HL-60/S4 (cell line): ENCODE measurements around the gene BBS7.

Source experiments
- in situ Hi-C: fragments of 300-500 bp; cut with MboI; formaldehyde crosslinking; loops from 2 replicates; pipeline ENCODE4 v1.14.3; 2022; ENCODE audit warnings: low sequenced_read_pairs

BBS7 gene, protein sequence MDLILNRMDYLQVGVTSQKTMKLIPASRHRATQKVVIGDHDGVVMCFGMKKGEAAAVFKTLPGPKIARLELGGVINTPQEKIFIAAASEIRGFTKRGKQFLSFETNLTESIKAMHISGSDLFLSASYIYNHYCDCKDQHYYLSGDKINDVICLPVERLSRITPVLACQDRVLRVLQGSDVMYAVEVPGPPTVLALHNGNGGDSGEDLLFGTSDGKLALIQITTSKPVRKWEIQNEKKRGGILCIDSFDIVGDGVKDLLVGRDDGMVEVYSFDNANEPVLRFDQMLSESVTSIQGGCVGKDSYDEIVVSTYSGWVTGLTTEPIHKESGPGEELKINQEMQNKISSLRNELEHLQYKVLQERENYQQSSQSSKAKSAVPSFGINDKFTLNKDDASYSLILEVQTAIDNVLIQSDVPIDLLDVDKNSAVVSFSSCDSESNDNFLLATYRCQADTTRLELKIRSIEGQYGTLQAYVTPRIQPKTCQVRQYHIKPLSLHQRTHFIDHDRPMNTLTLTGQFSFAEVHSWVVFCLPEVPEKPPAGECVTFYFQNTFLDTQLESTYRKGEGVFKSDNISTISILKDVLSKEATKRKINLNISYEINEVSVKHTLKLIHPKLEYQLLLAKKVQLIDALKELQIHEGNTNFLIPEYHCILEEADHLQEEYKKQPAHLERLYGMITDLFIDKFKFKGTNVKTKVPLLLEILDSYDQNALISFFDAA

GRCh38 chr4:121869841-121870822, at the start of gene BBS7:
BBS7 (minus strand) TSS chr4:121870474; CDS start chr4:121870313, 161 bp downstream.
- in situ Hi-C loops = no loop called here

GRCh38 chr4:121913667-121914066, 43.4 kb upstream of the BBS7 start:
- in situ Hi-C loops = no loop called here

DNA sequence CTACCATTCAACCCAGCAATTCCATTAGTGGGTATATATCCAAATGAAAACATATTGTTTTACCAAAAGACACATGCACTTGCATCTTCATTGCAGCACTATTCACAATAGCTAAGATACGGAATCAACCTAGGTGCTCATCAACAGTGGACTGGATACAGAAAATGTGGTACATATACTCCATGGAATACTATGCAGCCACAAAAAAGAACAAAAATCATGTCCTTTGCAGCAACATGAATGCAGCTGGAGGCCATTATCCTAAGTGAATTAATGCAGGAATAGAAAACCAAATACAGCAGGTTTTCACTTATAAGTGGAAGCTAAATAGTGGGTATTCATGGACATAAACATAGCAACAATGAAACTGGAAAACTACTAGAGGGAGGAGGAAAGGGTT, 38.1 kb upstream of the BBS7 start:
- in situ Hi-C loops = no loop called here

DNA sequence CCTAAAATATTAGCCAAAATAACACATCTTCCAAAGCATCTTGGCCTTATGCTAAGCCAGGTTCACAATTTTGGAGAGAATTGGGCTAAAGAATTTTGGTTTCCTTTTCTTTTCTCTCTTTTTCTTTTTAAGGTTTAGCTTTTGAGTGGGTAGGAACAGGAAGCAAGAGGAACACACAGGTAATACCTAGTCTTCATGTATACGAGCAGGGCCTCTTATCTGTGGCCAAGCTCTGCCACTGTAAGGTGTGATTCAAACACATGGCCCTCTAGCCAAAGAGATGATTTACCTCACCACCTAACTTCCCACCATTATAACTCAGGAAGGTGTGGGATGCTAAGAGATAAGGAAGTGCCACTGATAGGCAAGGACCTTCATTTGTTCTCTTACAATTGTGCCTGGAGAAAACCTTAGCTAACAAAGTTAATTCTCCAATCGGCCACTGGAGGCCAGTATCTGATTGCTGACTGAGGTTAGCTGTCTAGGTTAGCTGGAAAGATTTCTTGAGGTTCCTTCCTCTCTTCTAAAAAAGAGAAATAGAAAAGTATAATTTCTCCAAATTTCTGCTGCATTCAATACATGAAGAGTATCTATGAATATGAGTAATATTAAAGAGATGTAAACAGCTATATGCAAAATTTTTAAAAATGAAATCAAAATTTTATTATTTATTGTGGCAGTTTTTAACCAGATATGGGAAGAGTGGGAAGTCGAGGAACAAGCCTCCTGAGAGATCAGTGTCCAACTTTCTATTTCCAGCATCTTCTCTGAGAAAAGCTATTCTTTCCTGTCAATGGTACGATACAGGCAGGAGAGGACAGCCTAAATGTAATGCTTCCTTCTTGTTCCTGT, 30.1 kb upstream of the BBS7 start:
- in situ Hi-C loops = no loop called here

DNA sequence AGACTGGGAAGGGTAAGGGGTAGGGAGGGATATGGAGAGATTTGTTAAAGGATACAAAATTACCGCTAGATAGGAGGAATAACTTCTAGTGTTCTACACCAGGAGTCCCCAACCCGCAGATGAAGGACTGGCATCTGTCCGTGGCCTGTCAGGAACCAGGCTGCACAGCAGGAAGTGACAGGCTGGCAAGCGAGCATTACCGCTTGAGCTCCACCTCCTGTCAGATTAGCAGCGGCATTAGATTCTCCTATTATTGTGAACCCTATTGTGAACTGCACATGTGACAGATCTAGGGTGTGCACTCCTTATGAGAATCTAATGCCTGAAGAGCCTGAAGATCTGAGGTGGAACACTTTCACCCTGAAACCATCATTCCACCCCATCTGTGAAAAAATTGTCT, 27.9 kb upstream of the BBS7 start:
- in situ Hi-C loops = no loop called here

GRCh38 chr4:121888134-121888533, 17.9 kb upstream of the BBS7 start:
- in situ Hi-C loops = no loop called here

GRCh38 chr4:121885115-121885514, 14.8 kb upstream of the BBS7 start:
- in situ Hi-C loops = no loop called here

GRCh38 chr4:121881158-121881557, 10.9 kb upstream of the BBS7 start:
- in situ Hi-C loops = no loop called here

DNA sequence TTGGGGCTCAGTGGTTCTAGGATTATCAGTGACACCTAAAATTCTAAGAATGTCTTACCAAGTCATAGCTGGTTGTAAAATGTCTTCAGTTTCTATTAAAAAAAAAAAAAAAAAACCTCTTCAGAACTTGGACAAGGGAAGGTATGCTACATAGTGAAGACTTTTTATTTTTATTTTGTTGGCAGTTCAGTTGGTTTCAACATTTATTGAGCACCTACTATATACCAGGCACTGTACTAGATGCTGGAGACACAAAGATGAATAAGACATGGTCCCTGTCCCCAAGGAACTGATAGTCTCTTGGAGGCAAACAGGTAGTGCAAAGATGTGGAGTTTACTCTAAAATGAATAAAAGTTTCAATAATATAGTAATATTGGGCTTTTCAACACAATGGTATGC, 8.9 kb upstream of the BBS7 start:
- in situ Hi-C loops = no loop called here

GRCh38 chr4:121877041-121877773, 6.9 kb upstream of the BBS7 start:
- in situ Hi-C loops = no loop called here

DNA sequence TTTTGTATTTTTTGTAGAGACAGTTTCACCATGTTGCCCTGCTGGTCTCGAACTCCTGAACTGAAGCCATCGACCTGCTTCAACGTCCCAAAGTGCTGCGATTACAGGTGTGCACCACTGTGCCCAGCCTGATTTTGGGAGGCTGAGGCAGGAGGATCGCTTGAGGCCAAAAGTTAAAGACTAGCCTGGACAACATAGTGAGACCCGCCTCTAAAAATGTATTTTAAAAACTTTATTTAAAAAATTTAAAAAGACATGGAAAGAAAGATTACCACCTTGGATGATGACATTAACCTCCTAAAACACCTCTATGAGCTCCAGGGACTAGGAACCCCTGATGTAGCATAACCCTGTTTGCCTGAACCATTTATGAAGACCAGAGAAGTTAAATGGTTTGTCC, 5.8 kb upstream of the BBS7 start:
- in situ Hi-C loops = no loop called here

GRCh38 chr4:121875652-121876051, 5.4 kb upstream of the BBS7 start:
- in situ Hi-C loops = no loop called here

- in situ Hi-C loops = no loop called here
Observed at GRCh38 chr4:121873604-121874003, 3.3 kb upstream of the BBS7 start.

- in situ Hi-C loops = no loop called here
Observed at GRCh38 chr4:121863799-121864198, 6.5 kb downstream of the BBS7 start.

DNA sequence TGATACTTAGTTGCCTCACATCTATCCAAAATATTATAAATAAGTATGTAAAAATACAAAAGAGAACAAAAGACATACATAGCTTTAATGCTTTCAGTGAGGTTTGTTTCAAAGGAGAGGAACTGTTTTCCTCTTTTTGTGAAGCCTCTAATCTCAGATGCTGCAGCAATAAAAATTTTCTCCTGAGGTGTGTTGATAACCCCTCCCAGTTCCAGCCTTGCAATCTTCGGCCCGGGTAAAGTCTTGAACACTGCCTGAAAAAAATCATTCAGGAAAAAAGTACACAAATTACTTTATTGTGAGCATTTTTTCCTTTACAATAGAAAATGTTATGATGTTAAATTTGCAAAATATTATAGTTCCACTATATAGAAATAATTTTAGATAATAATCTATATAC, 8.8 kb downstream of the BBS7 start:
- in situ Hi-C loops = no loop called here

DNA sequence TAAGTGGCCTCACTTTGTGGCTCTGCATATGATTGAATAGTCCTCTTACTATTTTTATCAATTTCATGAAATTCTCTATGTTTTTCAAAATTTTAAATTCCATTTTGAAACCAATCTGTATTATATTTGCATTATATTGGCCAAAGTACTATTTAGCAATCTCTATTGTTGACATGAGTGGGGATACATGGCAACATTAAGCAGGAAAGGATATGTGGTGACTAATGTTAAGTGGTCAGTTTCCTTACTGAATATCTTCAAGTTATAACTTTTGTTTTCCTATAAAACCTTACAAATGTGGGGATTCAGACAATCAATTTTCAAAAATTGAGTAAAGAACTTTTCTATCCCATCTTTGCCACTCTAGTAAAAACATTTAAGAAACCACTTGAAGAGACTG, 10.2 kb downstream of the BBS7 start:
- in situ Hi-C loops = no loop called here

DNA sequence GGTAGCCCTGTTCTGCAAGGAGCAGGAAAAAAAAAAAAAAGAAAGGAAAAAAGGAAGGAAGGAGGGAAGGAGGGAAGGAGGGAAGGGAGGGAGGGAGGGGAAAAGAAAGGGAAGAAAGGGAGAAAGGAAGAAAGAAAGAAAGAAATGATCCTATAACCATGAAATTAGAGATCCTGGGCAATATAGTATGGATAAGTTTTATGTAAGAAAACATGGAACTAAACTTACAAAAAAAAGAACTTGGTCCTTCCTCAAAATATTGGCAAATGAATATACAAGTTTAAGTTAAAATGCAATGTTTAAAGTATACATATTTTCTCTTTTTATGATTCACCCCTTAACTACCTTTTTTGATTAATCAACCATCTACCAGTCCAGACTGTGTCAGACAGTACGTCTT, 18.9 kb downstream of the BBS7 start:
- in situ Hi-C loops = no loop called here

DNA sequence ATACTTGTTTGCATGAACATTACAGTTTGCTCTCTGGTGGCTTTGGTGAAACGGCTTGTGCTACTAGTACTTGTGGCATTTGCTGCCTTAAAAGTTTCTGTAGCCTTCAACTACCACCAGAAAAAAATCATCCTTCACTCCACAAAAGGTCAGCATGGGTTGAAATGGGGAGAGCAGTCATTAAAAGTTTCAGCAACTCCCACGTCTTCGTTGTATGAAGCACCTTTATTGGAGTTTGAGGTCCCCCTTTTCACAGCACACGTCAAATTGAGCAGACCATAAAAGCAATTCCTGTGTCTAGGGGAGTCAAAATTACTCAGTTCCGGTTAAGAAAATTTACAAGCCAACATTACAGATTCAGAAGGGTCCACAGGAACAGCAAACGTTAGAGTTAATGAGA, 23.6 kb downstream of the BBS7 start:
- in situ Hi-C loops = no loop called here

- in situ Hi-C loops = no loop called here
Observed at GRCh38 chr4:121842862-121843261, 27.4 kb downstream of the BBS7 start.

DNA sequence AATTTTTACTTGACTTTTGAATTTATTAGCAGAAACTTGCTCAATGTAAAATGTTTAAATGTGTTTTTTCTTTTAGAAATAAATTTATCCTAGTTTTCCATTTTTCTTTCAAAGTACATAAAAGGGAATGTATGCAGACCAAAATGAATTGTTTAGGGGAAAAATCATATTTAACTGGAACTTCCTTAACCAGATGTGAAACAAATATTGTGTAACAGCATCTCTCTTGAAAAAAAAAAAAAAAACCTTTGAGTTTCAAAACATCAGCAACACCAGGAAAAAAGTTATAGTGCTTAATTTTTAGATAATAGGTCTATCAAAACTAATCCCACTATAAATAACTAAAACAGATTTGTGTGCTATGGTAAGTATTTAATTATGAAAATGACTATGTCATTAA, 32.1 kb downstream of the BBS7 start:
- in situ Hi-C loops = no loop called here
